Activated B cell treated with CpG ODN at 0.5 μM for 24 hours (primary cell): Measurements from ENCODE around the gene ARMH1. TPM values are rescaled to one million over a fixed set of nuclear protein-coding genes. Genes with fewer than 3 reads are reported as not detected.

Experiments
- ATAC-seq: fragments of 200-7000 bp; cut with Tn5 transposase; one replicate; pipeline ENCODE4 v1.10.0; 2021; ENCODE audit warnings: low read depth, mild to moderate bottlenecking, moderate library complexity
- CTCF ChIA-PET: fragments of 350-600 bp; sonication (Branson Sonifier 250); formaldehyde crosslinking; loops from one replicate; lab custom pipeline; 2021; ENCODE audit warnings: antibody characterized with exemption; lab: Charles Lee
- POLR2A ChIA-PET: fragments of 350-600 bp; sonication (Branson Sonifier 250); formaldehyde crosslinking; loops from one replicate; lab custom pipeline; 2021; ENCODE audit warnings: antibody characterized with exemption; lab: Charles Lee
- DNase-seq: peaks from one replicate; pipeline ENCODE4 v3.0.0; 2022
- H3K27ac Mint-ChIP-seq: one replicate; pipeline ENCODE4 v1.8.0; 2020; ENCODE audit warnings: mixed read lengths
- H3K27me3 Mint-ChIP-seq: one replicate; pipeline ENCODE4 v1.8.0; 2021; ENCODE audit warnings: mixed read lengths
- H3K36me3 Mint-ChIP-seq: one replicate; pipeline ENCODE4 v1.8.0; 2021; ENCODE audit warnings: low read depth, mixed read lengths
- H3K4me1 Mint-ChIP-seq: one replicate; pipeline ENCODE4 v1.8.0; 2021; ENCODE audit warnings: mixed read lengths
- H3K4me3 Mint-ChIP-seq: one replicate; pipeline ENCODE4 v1.8.0; 2020; ENCODE audit warnings: mild to moderate bottlenecking, mixed read lengths
- H3K9me3 Mint-ChIP-seq: one replicate; pipeline ENCODE4 v1.8.0; 2020; ENCODE audit warnings: mixed read lengths
- intact Hi-C: fragments of 100-400 bp; cut with micrococcal nuclease; formaldehyde crosslinking; loops from one replicate; pipeline ENCODE4 v1.15.1; 2024
- total RNA-seq: library from RNA; stranded (reverse); gene quantifications from 2 replicates; pipeline ENCODE4 v1.2.3, GENCODE V29; 2022
- TF ChIP-seq, protein P1 (sequence below): fragments of 200-600 bp; IDR thresholded peaks from one replicate; pipeline ENCODE4 v1.8.0; 2022; ENCODE audit warnings: antibody characterized with exemption, mild to moderate bottlenecking

ARMH1 gene
- total RNA-seq, 1 donor from 2014 or later, result 18.1 TPM

DNA sequence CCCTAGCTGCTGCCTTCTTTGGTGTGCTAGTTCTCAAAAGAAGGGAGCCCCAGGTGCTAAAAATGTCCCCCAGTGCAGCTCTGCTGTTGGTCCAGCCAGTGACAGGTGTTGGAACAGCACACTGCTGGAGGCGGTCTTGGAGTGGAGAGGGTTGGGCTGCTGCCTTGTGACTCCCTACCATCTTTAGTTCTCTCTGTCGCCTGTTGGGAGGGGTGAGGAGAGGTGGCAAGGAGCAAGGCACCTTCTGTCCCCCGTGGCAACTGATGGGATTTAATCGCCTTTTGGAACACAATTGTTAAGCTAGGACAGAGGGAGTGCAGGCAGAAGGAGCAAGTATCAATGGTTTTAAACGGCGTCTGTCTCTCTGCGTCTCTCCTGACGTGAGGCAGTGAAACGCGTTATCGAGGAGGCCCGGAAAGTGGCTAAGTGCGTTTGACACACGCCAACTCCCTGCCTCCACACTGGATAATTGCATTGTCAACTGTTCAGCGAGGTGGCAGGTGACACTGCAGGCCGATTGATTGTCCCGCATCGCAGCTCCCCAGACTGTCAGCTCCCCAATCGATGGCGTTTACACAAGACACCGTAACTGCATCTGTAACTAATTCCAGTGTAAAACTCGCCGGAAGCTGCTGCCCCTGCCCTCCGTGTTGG lies 34.2 kb upstream of the ARMH1 start:
- ATAC-seq (no peak), DNase-seq (no peak)
- CTCF ChIA-PET, result no interaction called here
- TF ChIP-seq, protein P1, sequence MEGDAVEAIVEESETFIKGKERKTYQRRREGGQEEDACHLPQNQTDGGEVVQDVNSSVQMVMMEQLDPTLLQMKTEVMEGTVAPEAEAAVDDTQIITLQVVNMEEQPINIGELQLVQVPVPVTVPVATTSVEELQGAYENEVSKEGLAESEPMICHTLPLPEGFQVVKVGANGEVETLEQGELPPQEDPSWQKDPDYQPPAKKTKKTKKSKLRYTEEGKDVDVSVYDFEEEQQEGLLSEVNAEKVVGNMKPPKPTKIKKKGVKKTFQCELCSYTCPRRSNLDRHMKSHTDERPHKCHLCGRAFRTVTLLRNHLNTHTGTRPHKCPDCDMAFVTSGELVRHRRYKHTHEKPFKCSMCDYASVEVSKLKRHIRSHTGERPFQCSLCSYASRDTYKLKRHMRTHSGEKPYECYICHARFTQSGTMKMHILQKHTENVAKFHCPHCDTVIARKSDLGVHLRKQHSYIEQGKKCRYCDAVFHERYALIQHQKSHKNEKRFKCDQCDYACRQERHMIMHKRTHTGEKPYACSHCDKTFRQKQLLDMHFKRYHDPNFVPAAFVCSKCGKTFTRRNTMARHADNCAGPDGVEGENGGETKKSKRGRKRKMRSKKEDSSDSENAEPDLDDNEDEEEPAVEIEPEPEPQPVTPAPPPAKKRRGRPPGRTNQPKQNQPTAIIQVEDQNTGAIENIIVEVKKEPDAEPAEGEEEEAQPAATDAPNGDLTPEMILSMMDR, result no peak
- intact Hi-C loops, result no loop called here
- no peaks in the 10 kb centered on the region for H3K4me1 Mint-ChIP-seq
- H3K9me3 Mint-ChIP-seq, result no peaks in the 10 kb centered on the region
- POLR2A ChIA-PET, result interaction anchor here (0.8 to 1.3 kb wide), 2 partner anchors 9 to 11 kb away, joined by 3 to 4 read pairs; no protein-coding TSS in a partner anchor
- no peak overlapping the region for H3K4me3 Mint-ChIP-seq
- H3K27ac Mint-ChIP-seq, result no peak overlapping the region
- no peaks in the 10 kb centered on the region for H3K27me3 Mint-ChIP-seq
- peaks cover 93% of the 10 kb centered on the region for H3K36me3 Mint-ChIP-seq

GRCh38 chr1:44641126-44642102 lies 33.1 kb upstream of the ARMH1 start:
- Mint-ChIP-seq H3K4me3 (no peak overlapping the region), H3K27me3 (no peaks in the 10 kb centered on the region), H3K27ac (peak overlapping the region; percentile 41), H3K9me3 (no peaks in the 10 kb centered on the region), H3K36me3 (peaks cover 91% of the 10 kb centered on the region), H3K4me1 (no peaks in the 10 kb centered on the region)
- ChIA-PET CTCF (interaction anchor here (1.9 kb wide), 1 partner anchor 11 kb away, joined by 6 read pairs; no protein-coding TSS in a partner anchor), POLR2A (interaction anchor here (1.3 to 2.6 kb wide), 2 partner anchors 9 to 10 kb away, joined by 3 to 18 read pairs; no protein-coding TSS in a partner anchor)
- DNase-seq, result no peak
- intact Hi-C loops, result no loop called here
- TF ChIP-seq, protein P1, result no peak
- ATAC-seq, result no peak

GRCh38 chr1:44642255-44642654 lies 32.3 kb upstream of the ARMH1 start:
- peaks cover 91% of the 10 kb centered on the region for H3K36me3 Mint-ChIP-seq
- no peaks in the 10 kb centered on the region for H3K9me3 Mint-ChIP-seq
- CTCF ChIA-PET, result interaction anchor here (1.9 kb wide), 1 partner anchor 11 kb away, joined by 6 read pairs; no protein-coding TSS in a partner anchor
- H3K27ac Mint-ChIP-seq, result no peak overlapping the region
- intact Hi-C loops, result no loop called here
- POLR2A ChIA-PET, result interaction anchor here (2.6 kb wide), 1 partner anchor 10 kb away, joined by 18 read pairs; no protein-coding TSS in a partner anchor
- no peaks in the 10 kb centered on the region for H3K4me1 Mint-ChIP-seq
- DNase-seq (no peak), ATAC-seq (no peak)
- TF ChIP-seq, protein P1, result no peak
- H3K4me3 Mint-ChIP-seq, result no peak overlapping the region
- H3K27me3 Mint-ChIP-seq, result no peaks in the 10 kb centered on the region

DNA sequence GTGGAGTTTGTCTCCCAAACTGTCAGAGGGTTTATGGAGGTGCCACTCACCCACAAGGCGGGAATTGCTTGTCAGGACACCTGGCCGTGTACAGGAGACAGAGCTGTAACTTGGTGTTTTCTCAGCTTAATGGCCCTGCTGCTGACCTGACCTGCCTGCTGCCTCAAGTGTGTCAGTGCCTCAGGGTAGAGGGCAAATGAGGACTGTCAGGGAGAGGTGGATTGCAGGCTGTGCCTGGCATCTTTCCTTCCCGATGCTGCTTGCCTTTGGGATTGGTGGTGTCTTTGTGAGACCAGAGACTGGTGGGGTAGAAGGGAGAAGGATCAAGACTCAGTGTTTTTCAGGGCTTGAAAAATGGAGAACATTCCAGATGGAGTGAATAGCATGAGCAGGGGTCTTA lies 31.6 kb upstream of the ARMH1 start:
- POLR2A ChIA-PET, result interaction anchor here (2.6 kb wide), 1 partner anchor 11 kb away, joined by 18 read pairs; no protein-coding TSS in a partner anchor
- intact Hi-C loops, result no loop called here
- no peaks in the 10 kb centered on the region for H3K9me3 Mint-ChIP-seq
- CTCF ChIA-PET, result no interaction called here
- ATAC-seq, result no peak
- H3K36me3 Mint-ChIP-seq, result peaks cover 92% of the 10 kb centered on the region
- no peaks in the 10 kb centered on the region for H3K4me1 Mint-ChIP-seq
- no peak overlapping the region for H3K4me3 Mint-ChIP-seq
- no peak for DNase-seq
- H3K27ac Mint-ChIP-seq, result no peak overlapping the region
- no peaks in the 10 kb centered on the region for H3K27me3 Mint-ChIP-seq
- TF ChIP-seq, protein P1, result no peak
